ENCODE data around the gene PIF1. TPM values are rescaled to one million over a fixed set of nuclear protein-coding genes. Genes with fewer than 3 reads are reported as not detected.

Gene PIF1
- total and polyA plus RNA-seq, 2 of the 4 experiments (the other 2 are of a cell fraction): 3.9 to 19.9 TPM

DNA sequence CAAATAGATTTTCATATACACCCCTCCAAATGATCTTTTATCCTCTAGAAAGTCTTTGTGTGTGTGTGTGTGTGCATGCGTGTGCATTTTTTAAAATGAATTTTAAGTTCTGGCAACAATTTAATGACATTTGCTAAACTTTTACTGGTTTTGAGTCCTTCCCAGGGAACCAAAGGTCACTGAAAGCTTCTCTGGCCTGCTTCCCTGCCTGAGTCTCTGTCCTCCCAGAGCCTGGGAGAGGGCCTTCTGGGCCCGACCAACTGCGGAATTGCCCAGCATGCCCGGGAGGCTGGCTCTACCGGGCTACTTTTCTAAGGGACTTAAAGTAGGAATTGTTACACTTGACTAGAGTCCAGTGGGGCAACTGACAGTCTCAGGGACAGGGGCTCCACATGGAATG is 42.7 kb downstream of the PIF1 start:
- Histone ChIP-seq H2AFZ (replicated peaks; ENCODE audit: low read length, poor library complexity) (no peak overlapping the region), H2BK120ac (ENCODE audit: low read depth, low read length) (no peak overlapping the region), H3K4ac (ENCODE audit: low read depth, low read length) (no peak overlapping the region), H4K8ac (ENCODE audit: low read depth in 2 of 2, low read length in 2 of 2) (no peak overlapping the region), H2AK5ac (ENCODE audit: low read depth, low read length) (no peak overlapping the region), H3K27me3 (ENCODE audit: control insufficient read depth, insufficient read depth, low read length) (peaks cover 6% of the 10 kb centered on the region; the same call in 1 of the 2 replicates), H2BK15ac (ENCODE audit: low read depth, low read length) (no peak overlapping the region), H3K56ac (ENCODE audit: extremely low read depth, insufficient read depth, low read length) (no peak overlapping the region), H2BK20ac (ENCODE audit: low read depth, low read length) (no peak overlapping the region), H3K27ac (ENCODE audit: insufficient read depth, low read length) (no peak overlapping the region), H3K79me1 (ENCODE audit: low read depth in 1 of 2, low read length in 2 of 2) (no peaks in the 10 kb centered on the region), H3K23ac (ENCODE audit: low read depth, low read length) (no peak overlapping the region), H4K5ac (ENCODE audit: low read depth, low read length) (no peak overlapping the region), H3K9ac (ENCODE audit: low read depth, low read length) (no peak overlapping the region), H4K20me1 (ENCODE audit: insufficient read depth, low read length) (no peaks in the 10 kb centered on the region), H3K9me1 (ENCODE audit: insufficient read depth, low read length) (no peaks in the 10 kb centered on the region), H3K4me3 (ENCODE audit: insufficient read depth, low read depth, low read length) (no peak overlapping the region), H3K36me3 (ENCODE audit: control insufficient read depth, insufficient read depth, low read length) (no peaks in the 10 kb centered on the region), H3K4me1 (ENCODE audit: control insufficient read depth, insufficient read depth, low read length) (no peaks in the 10 kb centered on the region), H2BK5ac (ENCODE audit: low read depth, low read length, poor library complexity, severe bottlenecking) (no peak overlapping the region), H3K4me2 (ENCODE audit: low read depth, low read length) (no peak overlapping the region), H3K14ac (replicated peaks; ENCODE audit: low read depth, low read length) (no peak overlapping the region), H4K91ac (ENCODE audit: insufficient read depth, low read depth, low read length) (no peak overlapping the region), H2AK9ac (replicated peaks; ENCODE audit: low read depth, low read length, poor library complexity) (no peak overlapping the region), H3K18ac (ENCODE audit: low read depth, low read length) (no peak overlapping the region), H3K9me3 (ENCODE audit: control insufficient read depth, insufficient read depth, low read length) (no peaks in the 10 kb centered on the region)
- 84% methylated on average over 4 of the region's 5 CpGs; no CpG with 5 or more reads in 1 of the 2 experiments for WGBS, 2 experiments (ENCODE audit: extremely low coverage in 2 of 2, insufficient read length in 1 of 2)
- no TSS peak for BruUV-seq (replicated peaks)
- dilution Hi-C loops (cut with HindIII; ENCODE audit: low sequenced_read_pairs, unreplicated experiment): no loop called here
- DNase-seq (no peak), ATAC-seq (ENCODE audit: low read depth) (no peak)
- in situ Hi-C loops (cut with MboI; ENCODE audit: low sequenced_read_pairs): no loop called here
- CTCF ChIA-PET: interaction anchor here (0.8 kb wide), 1 partner anchor 9 kb away, joined by 3 read pairs; no protein-coding TSS in a partner anchor
- TF ChIP-seq, protein P1, sequence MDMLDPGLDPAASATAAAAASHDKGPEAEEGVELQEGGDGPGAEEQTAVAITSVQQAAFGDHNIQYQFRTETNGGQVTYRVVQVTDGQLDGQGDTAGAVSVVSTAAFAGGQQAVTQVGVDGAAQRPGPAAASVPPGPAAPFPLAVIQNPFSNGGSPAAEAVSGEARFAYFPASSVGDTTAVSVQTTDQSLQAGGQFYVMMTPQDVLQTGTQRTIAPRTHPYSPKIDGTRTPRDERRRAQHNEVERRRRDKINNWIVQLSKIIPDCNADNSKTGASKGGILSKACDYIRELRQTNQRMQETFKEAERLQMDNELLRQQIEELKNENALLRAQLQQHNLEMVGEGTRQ (IDR thresholded peaks at IDR 0.05; ENCODE audit: low read depth, low read length): no peak
- TF ChIP-seq ELK1 (IDR thresholded peaks at IDR 0.05; ENCODE audit: borderline replicate concordance, low read depth, low read length): no peak
- TF ChIP-seq NFE2L2 (IDR thresholded peaks at IDR 0.05; ENCODE audit: low read depth, low read length): no peak
- TF ChIP-seq BHLHE40 (IDR thresholded peaks at IDR 0.05; ENCODE audit: low read depth, low read length): no peak
- TF ChIP-seq SMC3 (IDR thresholded peaks at IDR 0.05; ENCODE audit: low read depth, low read length): no peak
- TF ChIP-seq CHD1 (IDR thresholded peaks at IDR 0.05; ENCODE audit: low read depth, low read length): no peak
- no peak for TF ChIP-seq FOS (IDR thresholded peaks at IDR 0.05; ENCODE audit: low read depth, low read length)
- TF ChIP-seq MAZ (IDR thresholded peaks at IDR 0.05; ENCODE audit: borderline replicate concordance, low read depth, low read length): no peak
- TF ChIP-seq POLR2A (IDR thresholded peaks at IDR 0.05; ENCODE audit: low read depth, low read length): no peak
- TF ChIP-seq RAD21 (IDR thresholded peaks at IDR 0.05; ENCODE audit: low read length): no peak
- no peak for TF ChIP-seq RCOR1 (IDR thresholded peaks at IDR 0.05; ENCODE audit: insufficient replicate concordance, low read length)
- no peak for TF ChIP-seq MXI1 (IDR thresholded peaks at IDR 0.05; ENCODE audit: borderline replicate concordance, low read depth, low read length)
- intact Hi-C loops (cut with micrococcal nuclease): no loop called here
- POLR2A ChIA-PET (ENCODE audit: unreplicated experiment): no interaction called here

All from IMR-90 (cell line).